HG03432 (cell line): ENCODE data around the gene SLC12A5.

Source experiments
- ATAC-seq: cut with Tn5 transposase; IDR thresholded peaks from one replicate; pipeline ENCODE4 v1.9.1; 2021; ENCODE audit warnings: mild to moderate bottlenecking, moderate library complexity; ENCODE audit not compliant: unreplicated experiment

SLC12A5 gene

DNA sequence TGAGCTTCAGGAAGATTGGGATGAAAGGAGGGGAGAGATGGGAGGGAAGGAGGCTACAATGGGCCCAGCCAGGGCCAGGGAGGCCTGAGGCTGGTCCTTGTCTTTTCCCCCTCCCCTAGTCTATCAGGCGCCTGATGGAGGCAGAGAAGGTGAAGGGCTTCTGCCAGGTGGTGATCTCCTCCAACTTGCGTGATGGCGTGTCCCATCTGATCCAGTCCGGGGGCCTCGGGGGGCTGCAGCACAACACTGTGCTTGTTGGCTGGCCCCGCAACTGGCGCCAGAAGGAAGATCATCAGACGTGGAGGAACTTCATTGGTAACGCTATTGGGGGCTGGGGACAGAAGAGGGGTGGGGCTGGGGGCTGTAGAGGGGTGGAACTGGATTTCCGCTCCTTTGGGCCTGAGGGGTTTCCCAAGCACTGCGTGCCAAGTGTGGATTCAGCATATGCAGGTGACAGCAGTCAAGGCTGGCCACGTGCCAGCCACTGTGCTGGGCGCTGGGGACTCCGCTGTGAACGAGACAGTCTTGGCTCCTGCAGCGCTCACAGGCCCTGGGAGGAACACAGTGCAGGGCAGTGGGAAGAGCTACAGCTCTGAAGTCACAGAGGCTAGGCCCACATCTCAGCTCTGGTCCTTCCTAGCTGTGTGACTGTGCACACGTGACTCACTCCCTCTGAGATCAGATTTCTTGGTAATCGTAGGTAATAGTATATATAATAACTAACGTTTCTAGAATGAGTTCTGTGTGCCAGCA lies 22.7 kb downstream of the SLC12A5 start:
- ATAC-seq = no peak

DNA sequence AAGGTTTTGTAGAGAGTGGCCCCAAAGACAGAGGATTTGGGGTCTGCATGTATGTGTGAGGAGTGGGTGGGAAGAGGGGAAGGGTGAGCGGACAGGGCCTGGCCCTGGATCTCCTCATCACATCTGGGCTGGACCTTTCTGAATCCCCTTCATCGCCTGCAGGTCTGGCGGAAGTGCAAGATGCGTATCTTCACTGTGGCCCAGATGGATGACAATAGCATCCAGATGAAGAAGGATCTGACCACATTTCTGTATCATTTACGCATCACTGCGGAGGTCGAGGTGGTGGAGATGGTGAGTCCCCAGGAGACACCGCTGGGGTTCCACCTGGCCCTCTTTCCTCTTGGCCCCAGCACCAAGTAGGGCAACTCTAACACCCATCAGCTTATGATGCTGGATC lies 24.4 kb downstream of the SLC12A5 start:
- no peak for ATAC-seq

- ATAC-seq = no peak
These were observed 25.6 kb downstream of the SLC12A5 start for GRCh38 chr20:46054606-46055005.

- no peak for ATAC-seq
These were observed 26.3 kb downstream of the SLC12A5 start for GRCh38 chr20:46055269-46055668.

DNA sequence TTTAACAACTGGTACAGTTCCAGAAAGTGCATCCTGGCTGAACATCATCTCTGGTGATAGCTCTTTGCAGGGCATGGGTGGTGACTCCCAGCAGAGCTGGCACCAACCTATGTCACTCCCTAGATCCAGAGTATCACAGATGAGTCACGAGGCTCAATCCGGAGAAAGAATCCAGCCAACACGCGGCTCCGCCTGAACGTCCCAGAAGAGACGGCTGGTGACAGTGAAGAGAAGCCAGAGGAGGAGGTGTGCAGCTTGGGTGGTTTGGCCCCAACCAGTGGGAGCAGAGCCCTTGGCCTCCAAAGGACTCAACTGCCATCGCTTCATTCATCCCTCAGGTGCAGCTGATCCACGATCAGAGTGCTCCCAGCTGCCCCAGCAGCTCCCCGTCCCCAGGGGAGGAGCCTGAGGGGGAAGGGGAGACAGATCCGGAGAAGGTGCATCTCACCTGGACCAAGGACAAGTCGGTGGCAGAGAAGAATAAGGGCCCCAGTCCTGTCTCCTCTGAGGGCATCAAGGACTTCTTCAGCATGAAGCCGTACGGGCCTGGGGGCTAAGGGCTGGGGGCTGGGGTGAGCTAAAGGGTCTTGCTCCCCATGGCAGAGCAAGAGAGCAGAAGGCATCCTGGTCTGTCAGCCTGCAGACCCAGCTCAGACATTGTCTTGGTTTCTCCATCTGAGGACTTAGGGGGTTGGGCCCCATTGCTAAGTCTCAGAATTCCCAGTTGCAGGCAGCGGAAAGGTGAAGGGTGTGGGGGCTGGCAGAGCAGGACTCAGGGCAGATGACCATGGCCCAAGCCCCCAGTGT lies 27.2 kb downstream of the SLC12A5 start:
- no peak for ATAC-seq

- ATAC-seq = no peak
These were observed 28.2 kb downstream of the SLC12A5 start for GRCh38 chr20:46056970-46057855.

DNA sequence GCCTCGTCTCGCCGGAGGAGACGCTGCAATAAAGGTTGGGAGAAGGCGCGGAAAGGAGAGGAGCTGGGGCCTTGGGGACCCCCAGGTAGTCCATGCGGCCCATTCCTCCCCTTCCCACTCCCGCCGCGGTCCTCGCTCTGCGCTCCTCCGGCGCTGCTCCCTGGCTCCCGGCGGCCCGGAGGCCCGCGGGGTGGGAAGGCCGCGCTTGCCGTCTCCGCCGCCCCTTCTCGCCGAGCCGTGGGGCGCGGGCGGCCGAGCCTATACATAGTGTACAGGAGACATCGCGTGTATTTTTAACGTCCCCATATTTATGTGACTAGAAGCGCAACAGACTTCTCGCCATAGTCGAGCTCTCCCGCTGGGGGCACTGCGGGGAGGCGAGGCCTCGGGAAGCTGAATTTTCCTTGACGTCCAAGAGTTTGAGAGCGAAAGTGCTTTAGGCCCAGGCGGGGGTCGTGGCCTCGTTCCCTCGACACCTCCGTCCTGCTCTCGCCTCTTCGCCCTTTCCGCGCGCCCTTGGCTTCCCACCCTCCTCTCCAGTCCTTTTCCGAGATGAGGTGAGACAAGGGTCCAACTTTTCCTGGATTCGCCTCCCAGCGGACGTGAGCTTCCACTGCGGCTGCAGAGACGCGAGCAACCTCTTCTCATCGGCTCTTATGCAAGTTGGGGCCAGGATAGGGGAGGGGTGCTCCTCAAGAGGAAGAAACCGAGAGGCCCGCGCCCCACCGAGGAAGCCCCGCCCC lies 29.0 kb downstream of the SLC12A5 start:
- no peak for ATAC-seq

DNA sequence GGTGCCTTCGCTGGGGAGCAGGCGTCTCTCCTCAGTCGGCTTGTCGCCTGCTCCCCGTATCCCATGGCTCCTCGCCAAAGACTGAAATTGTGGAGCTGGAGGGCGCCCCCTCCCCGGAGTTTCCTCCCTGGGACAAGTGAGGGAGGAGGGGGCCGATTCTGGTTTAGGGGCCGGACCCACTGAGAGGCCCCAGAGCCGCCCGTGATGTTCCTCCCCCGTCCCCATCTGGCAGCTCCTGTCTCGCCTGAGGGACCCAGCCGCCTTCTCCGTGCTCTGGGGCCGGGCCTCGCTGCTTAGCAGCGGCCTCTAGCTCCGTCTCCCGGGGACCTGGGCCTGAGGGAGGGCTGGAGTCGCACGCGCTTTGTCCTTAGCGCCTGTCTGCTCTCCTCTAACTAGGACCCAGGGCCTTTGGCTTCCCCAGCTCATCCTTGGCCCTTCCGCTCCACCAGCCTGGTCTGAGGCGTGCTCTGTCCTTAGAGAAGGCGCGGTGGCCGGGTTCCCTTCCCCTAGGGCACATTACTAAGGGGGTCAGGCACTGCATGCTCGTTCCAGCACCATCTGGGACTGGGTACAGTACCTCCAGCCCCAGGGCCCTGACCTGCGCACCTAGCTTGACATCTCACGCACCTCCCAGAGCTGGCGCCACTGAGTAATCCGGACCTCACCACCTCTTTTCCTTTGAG lies 29.7 kb downstream of the SLC12A5 start:
- ATAC-seq = no peak

DNA sequence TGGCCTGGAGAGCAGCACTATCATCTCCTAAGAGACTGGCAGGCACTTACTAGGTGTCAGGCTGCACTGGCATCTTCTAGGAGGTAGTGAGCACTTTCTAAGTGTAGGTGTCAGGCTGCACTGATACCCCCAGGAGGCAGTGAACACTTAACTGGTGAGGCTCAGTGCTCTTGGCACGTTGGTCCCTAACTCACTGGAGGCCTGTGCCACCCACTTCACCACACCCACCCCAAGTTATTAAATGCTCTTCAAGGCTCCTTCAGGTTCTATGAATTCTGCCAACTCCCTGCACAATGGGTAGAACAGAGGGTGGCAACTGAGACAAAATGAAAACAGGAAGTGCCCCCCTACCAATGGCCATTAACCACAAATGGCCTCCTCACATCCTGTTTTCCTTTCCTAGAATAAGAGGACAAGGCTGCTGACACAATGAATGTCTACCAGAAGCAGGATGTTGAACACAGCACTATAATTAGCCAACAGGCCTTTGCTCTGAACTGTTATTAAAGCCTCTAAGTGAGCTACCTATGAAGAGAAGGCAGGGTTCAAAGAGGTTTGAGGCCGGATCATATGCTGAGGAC lies 31.4 kb downstream of the SLC12A5 start:
- ATAC-seq = no peak

DNA sequence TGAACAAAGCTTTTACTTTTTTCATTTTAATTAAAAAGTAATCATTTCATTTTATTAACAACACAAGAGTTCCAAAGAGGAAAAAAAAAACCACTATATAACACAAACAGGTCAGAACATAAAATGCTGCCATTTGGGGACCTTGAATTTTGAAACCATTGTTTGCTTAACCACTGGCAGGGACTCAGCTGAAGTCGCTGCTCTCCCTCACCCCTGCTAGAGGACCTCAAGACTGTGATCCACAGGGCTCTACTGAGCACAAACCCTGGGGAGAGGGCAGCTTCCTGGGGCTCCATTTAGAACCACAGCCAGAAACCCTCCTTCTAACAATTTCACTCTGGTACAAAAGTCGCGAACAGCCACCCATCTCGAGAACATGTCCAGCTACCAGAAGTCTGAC lies 32.0 kb downstream of the SLC12A5 start:
- no peak for ATAC-seq

GRCh38 chr20:46062151-46062550 lies 33.1 kb downstream of the SLC12A5 start:
- ATAC-seq = no peak

GRCh38 chr20:46062621-46063020 lies 33.6 kb downstream of the SLC12A5 start:
- no peak for ATAC-seq

GRCh38 chr20:46063151-46063550 lies 34.1 kb downstream of the SLC12A5 start:
- no peak for ATAC-seq

DNA sequence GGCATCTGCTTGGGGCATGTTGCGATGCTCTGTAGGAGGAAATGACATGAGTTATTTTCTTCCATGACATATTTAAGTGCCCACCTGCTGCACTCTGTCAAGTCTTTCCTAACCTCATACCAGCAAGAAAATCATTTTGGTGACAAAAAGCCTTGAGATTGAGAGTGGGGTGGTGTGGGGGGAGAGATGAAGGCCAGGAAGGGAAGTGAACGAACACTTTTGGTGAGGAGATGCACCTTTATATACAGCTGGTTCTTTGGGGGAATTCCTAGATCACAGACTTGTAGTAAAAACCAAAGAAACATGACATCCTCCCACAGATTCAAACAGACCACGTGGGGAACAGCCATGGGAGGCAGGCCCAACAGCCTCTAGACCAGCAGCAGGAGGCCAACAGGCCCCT lies 34.6 kb downstream of the SLC12A5 start:
- ATAC-seq = no peak

GRCh38 chr20:46065006-46065405 lies 36.0 kb downstream of the SLC12A5 start:
- ATAC-seq = no peak

DNA sequence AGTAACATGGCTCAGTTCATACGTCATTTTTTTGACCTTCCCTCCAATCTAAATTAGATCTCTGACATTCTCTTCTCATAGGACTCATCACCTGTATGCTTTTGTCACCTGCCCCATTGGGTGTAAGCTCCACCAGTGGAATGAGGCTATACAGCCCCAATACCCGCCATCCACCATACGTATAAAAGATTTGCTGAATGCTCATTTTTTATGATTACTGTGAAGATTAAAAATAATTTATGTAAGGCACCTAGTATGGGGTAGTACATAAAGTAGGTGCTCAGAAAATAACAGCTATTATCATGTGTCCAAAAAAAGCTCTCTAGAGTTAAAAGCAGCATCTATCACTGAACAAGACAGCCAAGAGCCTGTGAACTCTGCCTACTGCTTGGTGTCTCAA lies 36.7 kb downstream of the SLC12A5 start:
- ATAC-seq = no peak

DNA sequence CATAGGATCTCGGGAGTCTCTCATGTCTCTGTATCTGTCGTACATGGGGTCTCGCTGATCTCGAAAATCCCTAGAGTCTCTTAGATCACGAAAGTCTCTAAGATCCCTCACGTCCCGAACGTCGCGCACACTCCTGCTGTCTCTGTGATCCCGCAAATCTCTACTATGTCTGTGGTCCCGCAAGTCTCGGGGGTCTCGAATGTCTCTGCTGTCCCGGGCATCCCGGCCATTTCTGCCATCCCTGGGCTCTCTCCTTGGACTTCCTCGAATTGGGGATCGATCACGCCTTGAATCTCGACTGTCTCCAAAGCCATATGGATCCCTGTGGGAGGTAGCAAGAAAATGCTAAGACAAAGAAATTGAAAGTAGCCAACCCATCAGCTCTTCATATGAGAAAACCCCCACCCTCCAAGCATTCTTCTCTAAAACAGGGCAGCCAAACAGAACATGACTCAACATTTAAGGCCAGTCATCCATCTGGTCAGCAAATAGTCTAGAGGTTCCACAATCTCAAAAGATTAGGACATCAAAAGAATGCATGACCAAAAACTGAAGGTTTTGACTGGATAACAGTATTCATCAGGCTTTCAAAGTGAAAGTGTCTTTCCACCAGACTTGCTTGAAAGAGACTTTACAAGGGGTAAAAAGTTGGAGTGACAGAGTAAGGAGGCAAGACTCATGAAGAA lies 41.3 kb downstream of the SLC12A5 start:
- ATAC-seq = no peak

- no peak for ATAC-seq
These were observed 42.6 kb downstream of the SLC12A5 start for GRCh38 chr20:46071573-46071972.

DNA sequence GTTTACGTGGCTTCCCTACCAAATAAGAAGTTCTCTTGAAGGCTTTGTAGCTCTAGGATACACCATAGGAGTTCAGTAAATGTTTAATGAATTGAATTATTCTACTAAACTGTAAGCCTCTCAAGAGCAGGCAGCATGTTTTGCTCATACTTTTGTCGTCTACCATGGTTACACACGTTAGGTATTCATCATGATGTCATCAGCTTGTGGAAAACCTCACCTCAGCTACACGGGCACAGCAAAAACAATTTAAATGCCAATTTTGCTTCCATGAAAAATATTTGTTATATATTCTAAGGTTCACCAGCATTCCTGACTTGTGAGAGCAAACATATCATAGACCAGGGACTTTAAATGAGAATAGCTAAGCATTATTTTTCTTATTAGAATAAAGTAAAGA lies 44.0 kb downstream of the SLC12A5 start:
- ATAC-seq = no peak
